HG03342 (cell line): Measurements from ENCODE around the gene TNPO2.
"Not testable (repeated sequence)": the region's sequence is repeated elsewhere in the genome, so short reads cannot be mapped to it uniquely, and the experiment has no call there.

Experiments
- ATAC-seq: cut with Tn5 transposase; IDR thresholded peaks from one replicate; pipeline ENCODE4 v1.9.1; 2021; ENCODE audit warnings: mild to moderate bottlenecking, moderate library complexity; ENCODE audit not compliant: unreplicated experiment

TNPO2 gene

DNA sequence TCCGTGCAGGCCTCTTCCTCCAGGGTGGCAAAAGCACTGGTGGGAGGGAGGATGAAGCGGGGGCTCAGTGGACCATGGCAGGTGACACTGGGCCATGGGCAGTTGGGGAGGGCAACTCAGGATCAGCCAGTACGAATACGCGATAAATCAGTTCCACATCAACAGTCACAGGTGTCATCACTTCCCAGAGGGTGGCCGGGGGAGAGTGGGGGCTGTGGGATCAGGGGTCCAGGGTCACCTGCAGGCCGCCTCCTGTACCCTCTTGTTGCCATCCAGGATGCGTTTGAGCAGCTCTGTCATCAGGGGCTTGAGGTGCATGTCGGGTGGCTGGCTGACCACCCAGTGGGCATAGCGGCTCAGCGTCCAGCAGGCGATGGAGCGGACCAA, 17.4 kb downstream of the TNPO2 start:
- ATAC-seq = no peak

DNA sequence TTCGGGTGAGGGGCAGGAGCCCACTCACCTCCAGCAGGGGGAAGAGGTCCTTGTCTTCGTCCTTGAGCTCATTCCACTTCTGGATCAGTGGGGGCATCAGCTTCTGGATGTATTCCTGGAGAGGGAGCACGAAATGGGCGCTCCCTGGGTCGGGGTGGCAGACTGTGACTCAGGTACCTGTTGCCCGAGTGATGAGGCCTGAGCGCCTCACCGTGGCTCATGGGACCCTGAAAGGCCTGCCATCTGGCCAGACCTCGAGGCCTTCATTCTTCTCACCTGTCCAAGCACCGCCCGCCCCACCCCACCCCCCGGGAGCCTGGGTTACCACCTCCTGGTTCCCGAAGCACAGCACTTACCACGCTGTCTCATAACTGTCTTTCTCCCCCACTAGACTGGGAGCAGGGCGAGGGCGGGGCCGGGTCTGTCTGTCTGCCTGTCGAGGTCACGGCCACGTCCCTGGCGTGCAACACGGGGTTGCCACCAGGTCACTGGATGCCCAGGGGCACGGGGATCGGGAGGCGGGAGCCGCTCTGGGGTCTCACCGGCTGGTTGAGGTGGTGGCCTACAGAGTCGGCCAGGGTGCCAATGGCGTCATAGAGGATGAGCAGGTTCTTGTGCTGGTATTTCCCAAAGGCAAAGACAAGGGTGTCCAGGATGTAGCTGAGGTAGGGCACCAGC, 17.9 kb downstream of the TNPO2 start:
- ATAC-seq = no peak

DNA sequence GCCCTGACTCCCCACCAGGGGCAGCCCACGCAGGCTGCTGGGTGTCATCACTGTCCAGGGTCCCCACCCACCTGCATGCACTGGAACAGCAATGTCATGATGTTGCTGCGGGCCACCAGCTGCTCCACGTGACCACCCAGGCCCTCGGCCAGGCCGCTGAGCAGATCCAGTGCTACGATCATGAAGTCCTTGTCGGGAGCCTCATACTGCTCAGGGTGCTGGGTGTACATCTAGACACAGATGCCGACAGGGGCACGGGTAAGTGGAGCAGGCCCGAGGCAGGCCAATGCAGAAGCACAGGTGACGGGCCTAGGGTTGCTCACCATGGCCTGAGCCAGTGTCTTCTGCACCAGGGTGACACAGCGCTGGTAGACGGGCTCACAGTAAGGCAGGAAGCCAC, 18.6 kb downstream of the TNPO2 start:
- no peak for ATAC-seq

DNA sequence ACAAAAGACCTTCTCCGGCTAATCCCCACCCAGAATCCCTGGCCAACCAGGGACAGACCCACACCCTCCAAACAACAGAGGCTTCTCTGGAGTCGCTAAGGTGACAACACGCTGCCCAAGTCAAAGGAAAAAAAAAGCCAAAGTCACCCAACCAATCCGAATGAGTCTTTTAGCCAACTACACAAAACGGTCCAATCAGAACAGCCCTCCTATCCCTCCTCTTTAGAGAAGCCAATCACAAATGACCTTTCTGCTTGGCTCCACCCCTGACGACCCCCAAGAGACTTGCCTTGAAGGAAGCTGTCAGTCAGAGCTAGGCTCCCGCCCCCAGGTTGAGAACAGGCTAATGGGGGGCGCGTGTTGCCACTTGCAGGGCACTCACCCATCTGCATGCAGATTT, 20.7 kb downstream of the TNPO2 start:
- no peak for ATAC-seq

DNA sequence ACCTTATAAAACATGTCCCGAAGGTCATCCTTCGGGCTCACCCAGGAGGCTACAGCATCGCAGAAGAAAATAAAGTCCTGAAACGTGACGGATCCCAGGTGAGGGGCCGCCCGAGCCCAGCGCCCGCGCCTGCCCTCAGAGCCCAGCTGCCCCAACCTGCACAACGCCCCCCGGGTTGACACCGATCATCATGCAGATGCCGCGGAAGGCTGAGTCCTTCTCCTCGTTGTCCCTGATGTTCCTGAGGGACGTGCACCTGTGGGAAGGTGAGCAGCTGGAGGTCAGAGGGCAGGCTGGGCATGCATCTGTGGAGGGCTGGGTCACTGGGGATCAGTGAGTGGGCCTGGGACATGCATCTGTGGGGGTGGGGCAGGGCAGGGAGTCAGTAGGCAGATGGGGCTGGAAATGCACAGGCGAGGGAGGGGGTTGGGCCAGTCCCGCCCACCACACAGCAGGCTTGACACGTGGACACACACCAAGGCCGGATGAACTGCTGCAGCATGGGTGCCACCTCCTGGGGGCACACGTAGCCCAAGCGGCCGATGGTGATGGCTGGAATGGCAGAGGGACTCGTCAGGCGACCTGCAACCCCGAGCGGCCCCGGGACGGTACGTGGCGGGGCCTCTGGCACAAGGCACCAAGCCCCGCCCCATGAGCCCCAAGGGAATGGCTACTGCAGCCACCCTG, 22.0 kb downstream of the TNPO2 start:
- no peak for ATAC-seq

DNA sequence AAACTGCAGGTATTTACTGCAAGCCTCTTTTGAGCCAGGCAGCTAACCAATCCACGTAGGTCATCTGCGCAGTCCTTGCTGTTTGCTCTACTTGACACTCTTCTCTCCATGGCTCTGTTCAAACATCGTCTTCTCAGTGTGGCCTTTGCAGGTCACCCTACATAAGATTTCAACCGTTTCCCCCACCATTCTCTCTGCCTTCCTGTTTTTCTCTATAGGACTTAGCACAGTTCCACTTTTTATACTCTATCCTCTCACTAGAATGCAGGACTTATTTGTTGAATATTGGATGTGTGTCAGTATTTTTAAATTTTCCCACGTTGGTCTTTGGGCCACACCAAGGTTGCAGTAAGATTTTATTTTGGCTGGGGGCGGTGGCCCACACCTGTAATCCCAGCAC, 25.6 kb downstream of the TNPO2 start:
- ATAC-seq = no peak

DNA sequence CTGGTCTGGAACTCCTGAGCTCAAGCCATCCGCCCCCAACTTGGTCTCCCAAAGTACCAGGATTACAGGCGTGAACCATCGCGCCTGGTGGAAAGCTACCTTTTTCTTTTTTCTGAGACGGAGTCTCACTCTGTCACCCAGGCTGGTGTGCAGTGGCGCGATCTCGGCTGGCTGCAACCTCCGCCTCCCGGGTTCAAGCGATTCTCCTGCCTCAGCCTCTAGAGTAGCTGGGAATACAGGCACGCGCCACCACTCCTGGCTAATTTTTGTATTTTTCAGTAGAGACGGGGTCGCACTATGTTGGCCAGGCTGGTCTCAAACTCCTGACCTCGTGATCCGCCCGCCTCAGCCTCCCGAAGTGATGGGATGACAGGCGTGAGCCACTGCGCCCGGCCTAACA, 26.3 kb downstream of the TNPO2 start:
- not testable (repeated sequence) for ATAC-seq

DNA sequence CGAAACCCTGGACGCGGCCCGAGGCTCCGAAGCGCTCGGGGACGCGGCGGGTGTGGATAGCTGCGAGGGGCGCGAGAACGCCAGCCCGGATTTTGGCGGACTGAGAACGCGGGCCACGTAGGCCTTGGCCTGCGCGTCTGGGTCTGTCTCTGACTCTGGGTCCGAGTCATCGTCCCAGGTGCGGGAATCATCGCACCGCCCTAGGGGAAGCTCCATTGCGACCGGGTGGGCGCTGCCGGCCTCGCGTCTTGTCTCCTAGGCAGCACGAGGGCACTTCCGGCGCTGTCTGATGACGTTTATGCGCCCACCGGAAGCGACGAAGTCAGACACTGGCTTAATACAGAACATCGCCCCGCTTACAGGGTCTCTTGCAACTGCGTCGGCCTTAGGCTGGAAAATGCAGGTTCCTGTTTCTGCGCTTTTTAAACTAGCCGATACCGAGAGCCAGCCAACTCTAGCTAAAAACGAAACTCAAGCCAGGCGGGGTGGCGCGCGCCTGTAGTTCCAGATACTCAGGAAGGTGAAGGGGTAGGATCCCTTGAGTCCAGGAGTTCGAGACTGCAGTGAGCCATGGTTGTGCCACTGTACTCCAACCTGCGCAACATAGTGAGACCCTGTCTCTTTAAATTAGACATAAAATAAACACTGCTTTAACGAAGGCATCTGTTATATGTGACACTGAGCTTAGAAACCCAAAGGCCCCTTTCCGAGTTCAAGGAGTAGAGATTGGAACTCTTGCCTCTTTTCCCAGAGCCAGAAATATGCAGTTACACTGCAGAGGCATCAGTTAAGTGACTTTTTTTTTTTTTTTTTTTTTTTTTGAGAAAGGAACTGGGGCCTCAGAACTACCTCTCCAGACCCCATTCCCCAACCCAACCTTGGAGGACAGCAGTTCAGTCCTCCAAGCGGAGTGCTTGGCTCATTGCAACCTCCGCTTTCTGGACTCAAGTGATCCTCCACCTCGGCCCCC, 27.1 kb downstream of the TNPO2 start, which contains the start of gene FBXW9:
TSS of gene FBXW9 (minus strand) at position 266 of the 970 bp plus-strand sequence. CDS start at position 216, 50 bp downstream.
- ATAC-seq = peak; percentile 72

DNA sequence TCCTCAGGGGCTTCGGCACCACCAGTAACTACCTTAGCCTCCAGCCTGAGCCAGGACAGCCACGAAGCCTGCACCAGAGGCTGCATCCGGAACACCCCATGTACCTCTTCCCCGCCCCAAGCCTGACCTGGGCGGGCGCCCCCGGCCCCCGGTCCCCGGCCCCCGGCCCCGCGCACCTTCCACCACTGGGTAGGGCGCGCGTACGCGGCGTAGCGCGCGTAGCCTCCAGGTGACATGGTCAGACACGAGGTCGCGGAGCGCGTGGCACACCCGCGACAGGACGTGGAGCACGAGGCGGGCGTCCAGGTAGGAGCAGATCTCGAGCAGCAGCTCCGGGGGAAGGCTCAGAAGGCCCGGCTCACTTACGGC, 27.8 kb downstream of the TNPO2 start:
- ATAC-seq = peak; percentile 22

DNA sequence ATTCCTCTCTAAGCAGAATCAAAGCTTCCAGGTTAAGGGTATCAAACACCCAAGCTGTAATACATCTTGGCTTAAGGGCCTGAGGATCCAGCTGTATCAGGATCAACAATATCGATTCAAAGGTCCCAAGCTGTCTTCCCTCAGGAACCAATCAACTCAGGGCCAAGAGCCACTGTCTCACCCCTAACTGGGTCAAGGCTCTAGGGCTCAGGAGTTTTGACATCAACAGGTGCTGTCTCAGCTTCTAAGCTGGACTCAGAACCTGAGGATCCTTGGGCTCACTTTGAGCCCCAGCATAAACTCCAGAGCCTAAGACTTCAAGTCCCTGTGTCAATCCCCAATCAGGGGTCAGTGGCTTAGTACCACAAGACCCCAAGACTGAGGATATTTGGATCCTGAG, 28.2 kb downstream of the TNPO2 start:
- no peak for ATAC-seq

DNA sequence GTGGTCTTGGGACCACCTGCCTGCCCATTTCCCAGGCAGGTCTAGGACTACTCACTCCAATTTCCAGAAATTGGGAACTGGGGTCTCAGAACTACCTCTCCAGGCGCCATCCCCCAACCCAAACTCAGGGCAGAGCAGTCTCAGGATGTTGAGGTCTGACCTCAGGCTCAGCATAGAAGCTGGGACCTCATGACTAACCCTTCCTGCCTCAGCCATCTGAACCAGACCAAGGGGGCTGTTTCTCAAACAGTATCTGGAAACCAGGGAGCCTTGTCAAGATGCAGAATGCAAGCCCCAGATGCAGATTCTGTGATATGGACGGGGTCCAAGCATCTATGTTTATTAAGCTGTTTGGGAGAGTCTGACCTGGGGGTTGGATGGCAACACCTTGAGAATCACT, 28.6 kb downstream of the TNPO2 start:
- ATAC-seq = no peak

DNA sequence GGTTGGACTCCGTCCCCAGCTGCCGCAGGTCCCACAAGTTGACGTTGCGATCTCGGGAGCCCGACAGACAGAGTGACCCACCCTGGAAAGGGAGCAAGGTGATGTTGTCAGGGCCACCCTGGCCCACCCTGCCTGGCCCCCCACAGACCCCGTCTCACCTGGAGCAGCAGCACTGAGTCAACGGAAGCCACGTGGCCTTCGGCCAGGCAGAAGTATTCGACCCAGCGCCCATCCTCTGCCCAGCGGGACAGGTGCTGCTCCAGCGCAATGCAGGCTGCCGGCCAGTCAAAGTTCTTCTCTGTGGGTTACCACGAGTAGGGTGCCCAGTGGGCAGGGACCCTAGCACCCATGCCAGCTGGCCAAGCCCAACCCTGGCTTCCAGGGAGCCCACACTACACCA, 29.1 kb downstream of the TNPO2 start:
- no peak for ATAC-seq

DNA sequence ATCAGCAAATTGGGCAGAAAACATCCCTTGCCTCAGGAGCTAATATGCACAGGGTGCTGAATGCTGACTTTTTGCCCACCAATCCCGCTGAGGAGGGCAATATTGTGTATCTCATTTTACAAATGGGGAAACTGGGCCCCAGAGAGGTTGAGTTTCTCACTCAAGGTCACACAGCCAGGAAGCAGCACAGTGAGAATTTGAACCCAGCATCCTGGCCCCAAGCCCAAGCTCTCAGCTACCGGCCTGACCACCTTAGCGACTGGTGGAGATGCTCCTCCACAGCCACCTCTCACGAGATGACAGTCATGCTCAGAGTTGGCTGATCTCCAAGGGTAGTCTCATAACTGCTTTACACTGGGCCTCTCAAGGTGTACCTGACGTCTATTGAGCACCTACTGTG, 30.8 kb downstream of the TNPO2 start:
- ATAC-seq = no peak

DNA sequence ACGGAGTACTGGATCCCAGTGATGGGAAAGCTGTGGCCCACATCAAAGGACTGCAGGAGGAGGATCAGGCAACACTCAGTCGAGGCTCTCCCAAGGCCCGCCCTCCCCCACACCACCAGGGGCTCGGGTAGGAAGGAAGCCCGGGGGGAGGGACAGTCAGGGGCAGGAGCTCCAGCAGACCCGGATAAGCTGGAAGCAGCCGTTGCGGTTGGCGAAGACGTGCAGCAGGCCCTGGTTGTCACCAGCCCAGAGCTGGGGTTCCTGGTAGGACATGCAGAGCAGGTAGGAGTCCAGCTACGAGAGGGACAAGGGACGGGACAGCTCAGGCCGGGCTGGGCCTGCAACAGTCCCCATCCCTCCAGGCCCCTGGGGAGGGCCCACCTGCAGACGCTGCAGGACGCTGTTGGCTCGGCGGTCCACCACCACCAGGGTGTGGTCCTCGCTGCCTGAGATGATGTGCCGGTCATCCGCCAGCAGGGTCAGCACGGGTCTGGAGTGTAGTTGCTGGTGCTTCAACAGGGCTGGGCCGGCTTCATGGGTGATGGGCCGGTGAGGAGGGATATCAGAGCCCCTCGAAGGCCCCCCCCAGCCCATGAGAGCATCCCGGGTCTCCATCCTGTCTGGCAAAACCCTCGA, 34.0 kb downstream of the TNPO2 start:
- no peak for ATAC-seq

DNA sequence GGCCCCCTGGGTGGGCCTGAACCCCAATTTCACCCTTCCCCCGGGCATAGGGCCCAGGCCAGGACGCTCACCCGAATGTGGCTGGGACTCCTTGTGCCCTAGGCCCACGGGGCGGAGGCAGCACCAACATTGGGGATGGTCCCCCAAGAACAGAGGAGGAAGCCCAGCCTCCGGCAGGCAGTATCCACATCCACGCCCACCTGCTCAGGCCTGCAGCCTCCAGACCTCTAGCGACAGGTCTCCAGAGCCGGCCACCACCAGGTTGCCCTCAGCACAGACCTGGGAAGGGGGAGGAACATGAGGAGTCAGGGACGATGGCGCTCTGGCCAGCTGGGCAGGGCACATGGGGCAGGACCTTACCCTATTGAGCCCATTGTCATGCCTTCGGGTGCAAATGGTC, 34.7 kb downstream of the TNPO2 start:
- no peak for ATAC-seq

DNA sequence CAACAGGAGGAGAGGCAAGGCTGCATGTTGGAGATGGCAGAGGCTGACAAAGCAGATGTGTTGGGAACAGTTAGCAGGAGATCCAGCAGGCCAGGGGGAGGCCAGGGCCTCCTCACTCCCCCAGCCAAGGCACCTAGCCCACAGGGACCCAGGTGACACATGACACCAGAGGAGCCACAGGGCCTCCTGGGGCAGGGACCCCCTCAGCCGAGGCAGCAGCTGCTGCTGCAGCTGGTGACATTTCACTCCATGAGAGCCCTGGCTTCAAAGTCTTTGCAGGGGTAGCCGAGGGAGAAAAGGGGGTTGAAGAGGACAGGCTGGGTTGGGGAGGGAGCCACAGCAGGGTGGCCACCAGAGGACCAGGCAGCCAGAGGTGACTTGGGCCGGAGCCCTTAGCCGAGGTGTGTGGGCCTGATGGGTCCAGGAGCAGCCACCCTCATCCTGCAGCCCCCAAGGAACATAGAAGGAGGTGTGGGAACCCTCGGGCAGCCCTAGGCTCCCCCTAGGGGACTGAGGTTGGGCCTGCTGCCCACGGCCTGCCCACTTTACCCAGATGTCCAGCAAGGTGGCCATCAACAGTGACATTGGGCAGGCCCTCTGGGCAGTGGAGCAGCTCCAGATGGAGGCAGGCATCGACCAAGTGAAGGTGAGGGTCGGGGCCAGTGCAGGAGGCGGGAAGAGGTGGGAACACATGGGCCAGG, 36.1 kb downstream of the TNPO2 start, which contains the start of gene GNG14:
TSS of gene GNG14 (plus strand) at position 503 of the 701 bp plus-strand sequence. CDS start at position 554, 51 bp downstream.
- no peak for ATAC-seq

DNA sequence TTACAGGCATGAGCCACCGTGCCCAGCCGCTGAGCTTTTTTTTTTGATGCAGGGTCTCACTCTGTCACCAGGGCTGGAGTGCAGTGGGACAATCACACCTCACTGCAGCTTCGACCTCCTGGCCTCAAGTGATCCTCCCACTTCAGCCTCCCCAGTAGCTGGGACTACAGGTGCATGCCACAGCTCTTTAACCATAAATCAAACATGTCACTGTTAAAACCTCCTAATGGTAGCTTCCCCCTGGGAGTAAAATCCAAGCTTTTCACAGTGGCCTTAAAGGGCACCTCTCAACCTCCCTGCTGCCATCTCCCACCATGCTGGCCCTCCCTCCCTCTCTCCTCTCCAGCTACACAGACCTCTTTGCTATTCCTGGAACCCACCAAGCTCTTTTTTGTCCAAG, 37.9 kb downstream of the TNPO2 start:
- ATAC-seq = no peak

DNA sequence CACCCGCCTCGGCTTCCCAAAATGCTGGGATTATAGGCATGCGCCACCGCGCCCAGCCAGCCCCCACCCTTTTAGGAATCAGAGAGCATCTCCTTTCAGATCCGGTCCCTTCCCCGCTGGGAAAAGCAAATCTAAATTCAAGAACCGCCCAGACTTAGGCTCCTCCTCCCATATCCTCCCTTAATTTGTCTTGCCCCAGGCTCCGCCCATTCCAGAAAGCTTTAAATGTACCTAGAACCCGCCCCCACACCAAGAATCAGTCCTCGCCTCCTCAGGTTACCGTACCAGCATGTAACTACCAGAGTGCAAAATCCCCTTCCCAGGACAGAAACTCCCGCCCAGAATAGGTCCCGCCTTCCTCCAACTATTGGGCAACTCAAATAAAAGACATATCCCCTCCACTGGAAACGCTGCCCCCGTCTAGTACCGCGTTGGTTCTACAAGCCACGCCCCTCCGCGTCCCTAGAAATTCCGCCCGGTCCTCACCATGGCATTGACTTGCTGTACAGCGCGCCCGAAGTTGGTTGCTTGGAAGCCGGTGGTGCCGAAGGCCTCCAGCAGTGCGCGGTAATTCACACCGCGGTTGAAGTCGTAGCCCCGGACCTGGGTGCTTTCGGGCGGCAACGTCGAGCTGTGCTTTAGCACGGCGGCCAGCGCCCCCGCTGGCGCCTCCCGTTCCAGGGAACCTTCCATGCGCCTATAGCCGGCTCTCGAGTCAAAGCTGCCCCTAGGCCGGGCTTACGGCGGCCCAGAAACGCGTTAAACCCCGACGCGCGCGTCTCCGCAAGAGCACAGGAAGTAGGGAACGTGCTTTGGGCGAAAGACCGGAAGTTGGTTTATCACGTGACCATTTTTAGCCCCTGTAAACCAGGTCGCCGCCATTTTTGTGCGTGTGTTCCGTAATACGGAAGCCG, 42.4 kb downstream of the TNPO2 start, which contains the start of gene DHPS:
TSS of gene DHPS (minus strand) at position 807 of the 914 bp plus-strand sequence. CDS start at position 693, 114 bp downstream.
- peak; percentile 58 for ATAC-seq

DNA sequence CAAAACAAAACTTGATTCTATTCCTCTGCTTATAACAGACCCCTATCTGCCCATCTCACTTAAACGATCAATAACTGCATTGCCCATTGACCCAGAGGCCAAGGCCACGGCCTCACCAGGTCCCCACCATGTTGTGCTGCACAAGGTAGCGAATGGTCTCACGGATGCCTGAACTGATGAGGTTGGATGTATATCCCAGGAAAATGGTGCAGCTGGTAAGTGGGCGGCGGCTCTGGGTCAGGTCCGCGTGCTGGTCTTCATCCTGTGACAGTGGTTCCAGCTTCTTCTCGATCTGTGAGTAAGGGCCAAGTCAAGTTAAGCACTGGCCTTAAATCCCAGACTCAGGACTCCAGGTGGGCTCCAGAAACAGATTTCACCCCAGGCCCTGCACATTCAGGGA, 43.7 kb downstream of the TNPO2 start:
- no peak for ATAC-seq
